Naive thymus-derived CD4-positive, alpha-beta T cell (primary cell): ENCODE results near the gene CDK4. TPM values are rescaled to one million over a fixed set of nuclear protein-coding genes. Genes with fewer than 3 reads are reported as not detected.

Experiments
- ATAC-seq: fragments of 150-1000 bp; cut with Tn5 transposase; 2 replicates; pipeline ENCODE4 v1.10.0; 2021; ENCODE audit warnings: mild to moderate bottlenecking, moderate library complexity
- CTCF ChIA-PET: fragments of 350-600 bp; sonication (Branson Sonifier 250); formaldehyde crosslinking; loops from one replicate; lab custom pipeline; 2021; ENCODE audit warnings: antibody characterized with exemption; lab: Charles Lee
- POLR2A ChIA-PET: fragments of 350-600 bp; sonication (Branson Sonifier 250); formaldehyde crosslinking; loops from one replicate; lab custom pipeline; 2021; ENCODE audit warnings: antibody characterized with exemption, inconsistent platforms; lab: Charles Lee
- DNase-seq, 9 donors: peaks; one replicate each; pipeline versions ENCODE4 v3.0.0 to v3.0.0-alpha.2; 2020 to 2022; ENCODE audit warnings: mixed read lengths in 1 of 9
- H3K27ac ChIP-seq: one replicate; pipeline ENCODE4 v1.7.0; 2013; ENCODE audit warnings: mild to moderate bottlenecking, low read depth, low read length, moderate library complexity
- H3K27me3 ChIP-seq, 2 donors: one replicate each; pipeline ENCODE4 v1.7.0; 2013; ENCODE audit warnings: low read length in 2 of 2, mild to moderate bottlenecking in 2 of 2, moderate library complexity in 2 of 2; ENCODE audit not compliant: control insufficient read depth in 2 of 2, insufficient read depth in 2 of 2
- H3K36me3 ChIP-seq, 3 experiments: 1 replicate in 2 of 3; 2 replicates in 1 of 3; pipeline ENCODE4 v1.7.0; 2013; ENCODE audit warnings: low read length in 3 of 3, mild to moderate bottlenecking in 3 of 3, moderate library complexity in 1 of 3; ENCODE audit not compliant: insufficient read depth in 3 of 3, control insufficient read depth in 2 of 3
- H3K4me1 ChIP-seq, 2 donors: one replicate each; pipeline ENCODE4 v1.7.0; 2013; ENCODE audit warnings: low read length in 2 of 2, mild to moderate bottlenecking in 2 of 2, moderate library complexity in 1 of 2; ENCODE audit not compliant: control insufficient read depth in 2 of 2, insufficient read depth in 2 of 2
- H3K4me3 ChIP-seq: 2 replicates; pipeline ENCODE4 v1.7.0; 2013; ENCODE audit warnings: mild to moderate bottlenecking, low read length
- H3K9me3 ChIP-seq, 3 experiments: 1 replicate in 2 of 3; 2 replicates in 1 of 3; pipeline ENCODE4 v1.7.0; 2013; ENCODE audit warnings: low read length in 3 of 3; ENCODE audit not compliant: control insufficient read depth in 2 of 3
- H3K27ac Mint-ChIP-seq, 9 donors: one replicate each; pipeline ENCODE4 v1.8.0; 2020 to 2022; ENCODE audit warnings: mixed read lengths in 9 of 9, mild to moderate bottlenecking in 8 of 9, moderate library complexity in 5 of 9, inconsistent platforms in 2 of 9
- H3K27me3 Mint-ChIP-seq, 5 donors: one replicate each; pipeline ENCODE4 v1.8.0; 2021 to 2022; ENCODE audit warnings: mixed read lengths in 5 of 5, mild to moderate bottlenecking in 1 of 5
- H3K36me3 Mint-ChIP-seq, 5 donors: one replicate each; pipeline ENCODE4 v1.8.0; 2020 to 2022; ENCODE audit warnings: mixed read lengths in 5 of 5, mild to moderate bottlenecking in 3 of 5, inconsistent platforms in 1 of 5
- H3K4me1 Mint-ChIP-seq, 7 donors: one replicate each; pipeline ENCODE4 v1.8.0; 2020 to 2022; ENCODE audit warnings: mixed read lengths in 7 of 7, mild to moderate bottlenecking in 3 of 7, inconsistent platforms in 1 of 7
- H3K4me3 Mint-ChIP-seq, 10 donors: one replicate each; pipeline ENCODE4 v1.8.0; 2020 to 2022; ENCODE audit warnings: mild to moderate bottlenecking in 10 of 10, mixed read lengths in 10 of 10, moderate library complexity in 6 of 10, inconsistent platforms in 2 of 10
- H3K9me3 Mint-ChIP-seq, 11 donors: one replicate each; pipeline ENCODE4 v1.8.0; 2020 to 2022; ENCODE audit warnings: mixed read lengths in 11 of 11, mild to moderate bottlenecking in 4 of 11, inconsistent platforms in 1 of 11, moderate library complexity in 1 of 11
- intact Hi-C, 2 donors: fragments of 100-400 bp; cut with micrococcal nuclease; formaldehyde crosslinking; loops; one replicate each; pipeline ENCODE4 v1.15.1; 2023
- polyA plus RNA-seq, 2 donors: library from polyadenylated mRNA; unstranded; fragments of 300-500 nt; fragmentation: Illumina TruSeq; gene quantifications; one replicate each; pipeline ENCODE4 v1.2.3, GENCODE V29; 2021
- total RNA-seq, 6 experiments: library from RNA in 5 of 6; stranded (reverse) in 5 of 6; gene quantifications; 1 replicate in 5 of 6; 2 replicates in 1 of 6; pipeline ENCODE4 v1.2.3 and lab custom pipeline; 2021 to 2026

The CDK4 gene
- total and polyA plus RNA-seq, 7 experiments from 2014 or later: 23.8 to 108 (median 49.5) TPM

GRCh38 chr12:57718641-57719528 is 33.2 kb downstream of the CDK4 start:
- peaks cover 15 to 72% (median 18%) of the 10 kb centered on the region in 3 experiments for H3K36me3 ChIP-seq
- no peak for DNase-seq
- peaks cover 2 to 19% (median 11%) of the 10 kb centered on the region in 7 donors for H3K4me1 Mint-ChIP-seq
- ATAC-seq: no peak
- H3K27ac Mint-ChIP-seq: peak overlapping the region in 7 of 9 donors; percentile 18 to 93 (median 28)
- no peaks in the 10 kb centered on the region for H3K9me3 Mint-ChIP-seq
- intact Hi-C loops: no loop called here
- no peak overlapping the region for H3K4me3 Mint-ChIP-seq
- H3K9me3 ChIP-seq: no peaks in the 10 kb centered on the region
- H3K27me3 ChIP-seq: no peaks in the 10 kb centered on the region
- POLR2A ChIA-PET: interaction anchor here (0.7 to 1.0 kb wide), 2 partner anchors 22 to 23 kb away, joined by 3 to 4 read pairs; no protein-coding TSS in a partner anchor
- H3K4me3 ChIP-seq: no peak overlapping the region
- H3K27ac ChIP-seq: no peak overlapping the region
- no peaks in the 10 kb centered on the region for H3K4me1 ChIP-seq
- H3K36me3 Mint-ChIP-seq: peaks cover 10 to 26% (median 15%) of the 10 kb centered on the region in 5 donors
- CTCF ChIA-PET: no interaction called here
- no peaks in the 10 kb centered on the region for H3K27me3 Mint-ChIP-seq

GRCh38 chr12:57717846-57718640 is 34.1 kb downstream of the CDK4 start:
- CTCF ChIA-PET: interaction anchor here (0.6 kb wide), 1 partner anchor 17 kb away, joined by 4 read pairs; no protein-coding TSS in a partner anchor
- H3K9me3 Mint-ChIP-seq: no peaks in the 10 kb centered on the region
- DNase-seq (no peak), ATAC-seq (no peak)
- no peaks in the 10 kb centered on the region for H3K27me3 ChIP-seq
- intact Hi-C loops: no loop called here
- H3K36me3 Mint-ChIP-seq: peaks cover 10 to 26% (median 15%) of the 10 kb centered on the region in 5 donors
- no peak overlapping the region for H3K4me3 Mint-ChIP-seq
- peaks cover 15 to 81% (median 18%) of the 10 kb centered on the region in 3 experiments for H3K36me3 ChIP-seq
- peaks cover 0 to 16% (median 6%) of the 10 kb centered on the region in 7 donors for H3K4me1 Mint-ChIP-seq
- H3K9me3 ChIP-seq: no peaks in the 10 kb centered on the region
- no peaks in the 10 kb centered on the region for H3K4me1 ChIP-seq
- no peaks in the 10 kb centered on the region for H3K27me3 Mint-ChIP-seq
- no peak overlapping the region for H3K4me3 ChIP-seq
- H3K27ac ChIP-seq: no peak overlapping the region
- POLR2A ChIA-PET: interaction anchor here (1.0 kb wide), 1 partner anchor 23 kb away, joined by 4 read pairs; no protein-coding TSS in a partner anchor
- peak overlapping the region in 5 of 9 donors; percentile 21 to 75 (median 48) for H3K27ac Mint-ChIP-seq

GRCh38 chr12:57717131-57717530 is 35.0 kb downstream of the CDK4 start:
- DNase-seq (no peak), ATAC-seq (no peak)
- Mint-ChIP-seq H3K27me3 (no peaks in the 10 kb centered on the region), H3K4me1 (peaks cover 0 to 15% (median 4%) of the 10 kb centered on the region in 7 donors), H3K36me3 (peaks cover 10 to 27% (median 20%) of the 10 kb centered on the region in 5 donors), H3K27ac (peak overlapping the region in 1 of 9 donors; percentile 31), H3K9me3 (no peaks in the 10 kb centered on the region), H3K4me3 (no peak overlapping the region)
- POLR2A ChIA-PET: no interaction called here
- Histone ChIP-seq H3K4me3 (no peak overlapping the region), H3K27ac (no peak overlapping the region), H3K36me3 (peaks cover 15 to 81% (median 18%) of the 10 kb centered on the region in 3 experiments), H3K27me3 (no peaks in the 10 kb centered on the region), H3K4me1 (no peaks in the 10 kb centered on the region), H3K9me3 (no peaks in the 10 kb centered on the region)
- intact Hi-C loops: no loop called here
- CTCF ChIA-PET: interaction anchor here (0.6 kb wide), 1 partner anchor 503 kb away, joined by 3 read pairs; no protein-coding TSS in a partner anchor

GRCh38 chr12:57716305-57716704 is 35.8 kb downstream of the CDK4 start:
- Mint-ChIP-seq H3K27me3 (no peaks in the 10 kb centered on the region), H3K4me3 (no peak overlapping the region), H3K9me3 (no peaks in the 10 kb centered on the region), H3K4me1 (peaks cover 0 to 8% (median 0%) of the 10 kb centered on the region in 7 donors), H3K27ac (peak overlapping the region in 2 of 9 donors; percentile 8 to 36), H3K36me3 (peaks cover 10 to 35% (median 28%) of the 10 kb centered on the region in 5 donors)
- Histone ChIP-seq H3K27ac (no peak overlapping the region), H3K4me3 (no peak overlapping the region), H3K4me1 (no peaks in the 10 kb centered on the region), H3K36me3 (peaks cover 15 to 80% (median 18%) of the 10 kb centered on the region in 3 experiments), H3K27me3 (no peaks in the 10 kb centered on the region), H3K9me3 (no peaks in the 10 kb centered on the region)
- CTCF ChIA-PET: interaction anchor here (0.6 kb wide), 1 partner anchor 502 kb away, joined by 3 read pairs; no protein-coding TSS in a partner anchor
- DNase-seq (no peak), ATAC-seq (no peak)
- POLR2A ChIA-PET: interaction anchor here (1.0 to 1.2 kb wide), 3 partner anchors 9 to 30 kb away, joined by 3 to 4 read pairs (median 3); no protein-coding TSS in a partner anchor
- intact Hi-C loops: no loop called here

GRCh38 chr12:57715786-57716185 is 36.3 kb downstream of the CDK4 start:
- Mint-ChIP-seq H3K4me3 (no peak overlapping the region), H3K9me3 (no peaks in the 10 kb centered on the region), H3K36me3 (peaks cover 10 to 39% (median 32%) of the 10 kb centered on the region in 5 donors), H3K4me1 (peaks cover 0 to 8% (median 0%) of the 10 kb centered on the region in 7 donors), H3K27me3 (no peaks in the 10 kb centered on the region), H3K27ac (peak overlapping the region in 2 of 9 donors; percentile 48 to 56)
- Histone ChIP-seq H3K4me1 (no peaks in the 10 kb centered on the region), H3K27ac (no peak overlapping the region), H3K36me3 (peaks cover 15 to 74% (median 18%) of the 10 kb centered on the region in 3 experiments), H3K9me3 (no peaks in the 10 kb centered on the region), H3K4me3 (no peak overlapping the region), H3K27me3 (no peaks in the 10 kb centered on the region)
- ChIA-PET POLR2A (interaction anchor here (0.6 to 1.2 kb wide), 5 partner anchors 8 to 29 kb away, joined by 3 to 4 read pairs (median 3); partner anchors contain the start of genes AGAP2 and OS9), CTCF (no interaction called here)
- ATAC-seq (no peak), DNase-seq (no peak)
- intact Hi-C loops: no loop called here
